HCT116 (cell line): Measurements from ENCODE around the gene AQP6. TPM values are rescaled to one million over a fixed set of nuclear protein-coding genes. Genes with fewer than 3 reads are reported as not detected.

Experiments
- ATAC-seq: fragments of 200-7000 bp; cut with Tn5 transposase; 2 replicates; pipeline ENCODE4 v1.9.1; 2020; ENCODE audit warnings: mild to moderate bottlenecking, moderate library complexity
- BruUV-seq: library from RNA; stranded (reverse); fragments of 400-500 nt; replicated peaks from 2 replicates; lab custom pipeline; 2021; lab: Mats Ljungman, UMichigan
- CTCF ChIA-PET: fragments of 300-600 bp; sonication (Branson Sonifier 250); formaldehyde crosslinking; loops from one replicate; lab custom pipeline; 2021; ENCODE audit warnings: antibody characterized with exemption; lab: Charles Lee
- POLR2A ChIA-PET: fragments of 300-600, 350-600 bp; sonication (Branson Sonifier 250); formaldehyde crosslinking; loops from one replicate; lab custom pipeline; 2021; ENCODE audit warnings: antibody characterized with exemption; lab: Charles Lee
- RAD21 ChIA-PET, 2 experiments: fragments of 300-600 bp; sonication (Branson Sonifier 250); formaldehyde crosslinking; loops; one replicate each; lab custom pipeline; 2023; ENCODE audit warnings: low total read pairs in 2 of 2; ENCODE audit not compliant: uncharacterized antibody in 2 of 2, unreplicated experiment in 2 of 2, low non-redundant PET in 1 of 2; lab: Charles Lee
- DNase-seq: peaks from one replicate; pipeline ENCODE4 v3.0.0-alpha.2; 2010; ENCODE audit warnings: low read depth, low spot score
- H2AFZ ChIP-seq: fragments of 200-600 bp; shearing (Covaris generic), sonication (generic); 2 replicates; pipeline ENCODE4 v1.6.1; 2017; ENCODE audit warnings: low read depth, mixed run types, mixed read lengths, antibody characterized with exemption, low read length; ENCODE audit not compliant: poor library complexity, severe bottlenecking
- H3K27ac ChIP-seq: 2 replicates; pipeline ENCODE4 v1.5.1; 2012; ENCODE audit warnings: low read depth, low read length
- H3K27me3 ChIP-seq: fragments of 200-600 bp; sonication (generic); 2 replicates; pipeline ENCODE4 v1.6.1; 2016; ENCODE audit warnings: mixed run types, low read length, mixed read lengths; ENCODE audit not compliant: insufficient read depth
- H3K36me3 ChIP-seq, 2 experiments: fragments of 200-500 bp in 1 of 2; fragments of 200-600 bp in 1 of 2; sonication (Bioruptor generic) in 1 of 2; sonication (generic) in 1 of 2; 2 replicates each; pipeline versions ENCODE4 v1.5.1 to v1.6.1; 2014 to 2016; ENCODE audit warnings: low read length in 2 of 2, inconsistent platforms in 1 of 2, mixed read lengths in 1 of 2, mixed run types in 1 of 2; ENCODE audit not compliant: insufficient read depth in 2 of 2, control insufficient read depth in 1 of 2
- H3K4me1 ChIP-seq, 2 experiments: fragments of 200-600 bp in 1 of 2; sonication (generic) in 1 of 2; 2 replicates each; pipeline versions ENCODE4 v1.5.1 to v1.6.1; 2012 to 2017; ENCODE audit warnings: low read length in 2 of 2, inconsistent platforms in 1 of 2, mild to moderate bottlenecking in 1 of 2, mixed read lengths in 1 of 2, mixed run types in 1 of 2, moderate library complexity in 1 of 2; ENCODE audit not compliant: insufficient read depth in 2 of 2, control insufficient read depth in 1 of 2
- H3K4me2 ChIP-seq: fragments of 200-600 bp; sonication (generic); 2 replicates; pipeline ENCODE4 v1.6.1; 2017; ENCODE audit warnings: mixed run types, low read length, mixed read lengths
- H3K4me3 ChIP-seq, 2 experiments: fragments of 200-600 bp in 1 of 2; sonication (generic) in 1 of 2; replicated peaks in 1 of 2; 2 replicates each; pipeline ENCODE4 v1.5.1; 2011 to 2016; ENCODE audit warnings: low read length in 2 of 2, control low read depth in 1 of 2, low read depth in 1 of 2, mild to moderate bottlenecking in 1 of 2, mixed read lengths in 1 of 2, mixed run types in 1 of 2
- H3K79me2 ChIP-seq: fragments of 200-600 bp; sonication (generic); 2 replicates; pipeline ENCODE4 v1.6.1; 2017; ENCODE audit warnings: mild to moderate bottlenecking, mixed run types, low read length, moderate library complexity, mixed read lengths; ENCODE audit not compliant: insufficient read depth
- H3K9ac ChIP-seq: fragments of 200-600 bp; sonication (generic); 2 replicates; pipeline ENCODE4 v1.6.1; 2016; ENCODE audit warnings: low read length, mixed read lengths
- H3K9me2 ChIP-seq: fragments of 200-600 bp; sonication (generic), shearing (Covaris generic); 2 replicates; pipeline ENCODE4 v1.6.1; 2017; ENCODE audit warnings: mixed run types, mild to moderate bottlenecking, moderate library complexity; ENCODE audit not compliant: insufficient read depth
- H3K9me3 ChIP-seq, 2 experiments: fragments of 200-500 bp in 1 of 2; fragments of 200-600 bp in 1 of 2; sonication (Bioruptor generic) in 1 of 2; sonication (generic) in 1 of 2; 2 replicates each; pipeline ENCODE4 v1.6.1; 2014 to 2017; ENCODE audit warnings: low read length in 2 of 2, mixed read lengths in 2 of 2, inconsistent platforms in 1 of 2, low read depth in 1 of 2, mild to moderate bottlenecking in 1 of 2, mixed run types in 1 of 2, moderate library complexity in 1 of 2; ENCODE audit not compliant: control insufficient read depth in 1 of 2, insufficient read depth in 1 of 2
- H4K20me1 ChIP-seq: fragments of 200-600 bp; sonication (generic), shearing (Covaris generic); 2 replicates; pipeline ENCODE4 v1.6.1; 2017; ENCODE audit warnings: mixed run types, mild to moderate bottlenecking, moderate library complexity; ENCODE audit not compliant: insufficient read depth
- CEBPB ChIP-seq: IDR thresholded peaks from 2 replicates; pipeline ENCODE4 v1.6.1; 2012; ENCODE audit warnings: low read depth
- FOSL1 ChIP-seq: IDR thresholded peaks from 2 replicates; pipeline ENCODE4 v1.6.1; 2012; ENCODE audit warnings: low read depth
- POLR2A ChIP-seq: IDR thresholded peaks from 2 replicates; pipeline ENCODE4 v1.7.0; 2011; ENCODE audit warnings: borderline replicate concordance; ENCODE audit not compliant: insufficient read depth, insufficient read length; ENCODE audit errors: extremely low read depth
- POLR2AphosphoS5 ChIP-seq: IDR thresholded peaks from 2 replicates; pipeline ENCODE4 v1.6.1; 2011; ENCODE audit warnings: mild to moderate bottlenecking, low read depth, low read length, moderate library complexity
- SIN3A ChIP-seq: IDR thresholded peaks from 2 replicates; pipeline ENCODE4 v1.6.1; 2012; ENCODE audit warnings: low read depth
- TCF7L2 ChIP-seq: IDR thresholded peaks from 2 replicates; pipeline ENCODE4 v1.7.0; 2011; ENCODE audit warnings: borderline replicate concordance, inconsistent platforms; ENCODE audit not compliant: insufficient read depth, insufficient read length; ENCODE audit errors: extremely low read depth
- ZFX ChIP-seq: fragments of 450-650 bp; IDR thresholded peaks from 2 replicates; pipeline ENCODE4 v1.6.1; 2017
- ZNF274 ChIP-seq: fragments of 200-500 bp; sonication (Bioruptor generic); IDR thresholded peaks from 2 replicates; pipeline ENCODE4 v1.6.1; 2014; ENCODE audit warnings: mild to moderate bottlenecking, low read depth, low read length, inconsistent platforms
- intact Hi-C: fragments of 100-400 bp; cut with micrococcal nuclease; formaldehyde crosslinking; loops from 2 replicates; pipeline ENCODE4 v1.10.0; 2022
- total RNA-seq: library from RNA; stranded (reverse); gene quantifications from one replicate; pipeline ENCODE4 v1.2.1, GENCODE V29; 2021; ENCODE audit not compliant: unreplicated experiment
- TF ChIP-seq, protein P1 (sequence below): IDR thresholded peaks from 2 replicates; pipeline ENCODE4 v1.6.1; 2012; ENCODE audit warnings: low read depth
- TF ChIP-seq, protein P2 (sequence below): IDR thresholded peaks from 2 replicates; pipeline ENCODE4 v1.6.1; 2012
- TF ChIP-seq, protein P3 (sequence below): IDR thresholded peaks from 2 replicates; pipeline ENCODE4 v1.6.1; 2011; ENCODE audit warnings: mild to moderate bottlenecking, low read length, moderate library complexity; ENCODE audit not compliant: insufficient replicate concordance; ENCODE audit errors: extremely low read depth
- TF ChIP-seq, protein P4 (sequence below): IDR thresholded peaks from 2 replicates; pipeline ENCODE4 v1.6.1; 2012

AQP6 gene
- total RNA-seq, 1 experiment from 2014 or later = not detected

DNA sequence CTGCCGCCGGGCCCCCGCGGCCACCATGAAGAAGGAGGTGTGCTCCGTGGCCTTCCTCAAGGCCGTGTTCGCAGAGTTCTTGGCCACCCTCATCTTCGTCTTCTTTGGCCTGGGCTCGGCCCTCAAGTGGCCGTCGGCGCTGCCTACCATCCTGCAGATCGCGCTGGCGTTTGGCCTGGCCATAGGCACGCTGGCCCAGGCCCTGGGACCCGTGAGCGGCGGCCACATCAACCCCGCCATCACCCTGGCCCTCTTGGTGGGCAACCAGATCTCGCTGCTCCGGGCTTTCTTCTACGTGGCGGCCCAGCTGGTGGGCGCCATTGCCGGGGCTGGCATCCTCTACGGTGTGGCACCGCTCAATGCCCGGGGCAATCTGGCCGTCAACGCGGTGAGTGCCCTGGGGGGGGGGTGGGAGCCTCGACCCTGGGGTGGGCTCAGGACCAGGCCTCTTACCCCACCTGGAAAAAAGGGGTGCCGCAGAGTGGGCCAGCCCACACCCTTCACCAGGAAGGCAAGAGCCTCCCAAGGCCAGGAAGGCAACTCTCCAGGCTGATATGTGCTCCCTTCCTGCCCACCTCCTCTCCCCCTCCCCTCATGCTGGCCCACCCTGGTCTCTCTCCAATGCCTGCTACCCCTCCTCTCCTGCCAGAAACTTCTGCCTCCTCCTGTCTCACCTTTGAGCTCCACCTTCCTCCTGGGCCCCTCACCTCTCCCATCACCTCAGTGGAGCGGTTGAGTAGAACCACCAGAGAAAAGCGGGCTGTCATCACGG, 10.6 kb upstream of the AQP6 start:
- DNase-seq (no peak), ATAC-seq (no peak)
- Histone ChIP-seq H4K20me1 (no peaks in the 10 kb centered on the region), H3K4me2 (peak overlapping the region; percentile 53), H3K27me3 (no peaks in the 10 kb centered on the region), H3K36me3 (no peaks in the 10 kb centered on the region), H3K27ac (no peak overlapping the region), H3K9ac (no peak overlapping the region), H3K4me1 (peaks cover 30 to 44% of the 10 kb centered on the region in 2 experiments), H3K9me3 (no peaks in the 10 kb centered on the region), H2AFZ (no peak overlapping the region), H3K9me2 (no peaks in the 10 kb centered on the region), H3K4me3 (peak overlapping the region in 1 of 2 experiments; percentile 3; a peak in 1 of 4 replicates), H3K79me2 (no peaks in the 10 kb centered on the region)
- ChIA-PET POLR2A (no interaction called here), RAD21 (no interaction called here), CTCF (interaction anchor here (0.9 to 2.3 kb wide), 2 partner anchors 16 to 108 kb away, joined by 4 to 13 read pairs; no protein-coding TSS in a partner anchor)
- intact Hi-C loops = loop anchor here (10.0 kb wide), 1 partner anchor 187 kb away; no protein-coding TSS in a partner anchor
- no peak for TF ChIP-seq ZFX
- TF ChIP-seq, protein P1, sequence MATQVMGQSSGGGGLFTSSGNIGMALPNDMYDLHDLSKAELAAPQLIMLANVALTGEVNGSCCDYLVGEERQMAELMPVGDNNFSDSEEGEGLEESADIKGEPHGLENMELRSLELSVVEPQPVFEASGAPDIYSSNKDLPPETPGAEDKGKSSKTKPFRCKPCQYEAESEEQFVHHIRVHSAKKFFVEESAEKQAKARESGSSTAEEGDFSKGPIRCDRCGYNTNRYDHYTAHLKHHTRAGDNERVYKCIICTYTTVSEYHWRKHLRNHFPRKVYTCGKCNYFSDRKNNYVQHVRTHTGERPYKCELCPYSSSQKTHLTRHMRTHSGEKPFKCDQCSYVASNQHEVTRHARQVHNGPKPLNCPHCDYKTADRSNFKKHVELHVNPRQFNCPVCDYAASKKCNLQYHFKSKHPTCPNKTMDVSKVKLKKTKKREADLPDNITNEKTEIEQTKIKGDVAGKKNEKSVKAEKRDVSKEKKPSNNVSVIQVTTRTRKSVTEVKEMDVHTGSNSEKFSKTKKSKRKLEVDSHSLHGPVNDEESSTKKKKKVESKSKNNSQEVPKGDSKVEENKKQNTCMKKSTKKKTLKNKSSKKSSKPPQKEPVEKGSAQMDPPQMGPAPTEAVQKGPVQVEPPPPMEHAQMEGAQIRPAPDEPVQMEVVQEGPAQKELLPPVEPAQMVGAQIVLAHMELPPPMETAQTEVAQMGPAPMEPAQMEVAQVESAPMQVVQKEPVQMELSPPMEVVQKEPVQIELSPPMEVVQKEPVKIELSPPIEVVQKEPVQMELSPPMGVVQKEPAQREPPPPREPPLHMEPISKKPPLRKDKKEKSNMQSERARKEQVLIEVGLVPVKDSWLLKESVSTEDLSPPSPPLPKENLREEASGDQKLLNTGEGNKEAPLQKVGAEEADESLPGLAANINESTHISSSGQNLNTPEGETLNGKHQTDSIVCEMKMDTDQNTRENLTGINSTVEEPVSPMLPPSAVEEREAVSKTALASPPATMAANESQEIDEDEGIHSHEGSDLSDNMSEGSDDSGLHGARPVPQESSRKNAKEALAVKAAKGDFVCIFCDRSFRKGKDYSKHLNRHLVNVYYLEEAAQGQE = no peak
- TF ChIP-seq POLR2AphosphoS5 = no peak
- no peak for TF ChIP-seq FOSL1
- no peak for TF ChIP-seq POLR2A
- TF ChIP-seq, protein P2, sequence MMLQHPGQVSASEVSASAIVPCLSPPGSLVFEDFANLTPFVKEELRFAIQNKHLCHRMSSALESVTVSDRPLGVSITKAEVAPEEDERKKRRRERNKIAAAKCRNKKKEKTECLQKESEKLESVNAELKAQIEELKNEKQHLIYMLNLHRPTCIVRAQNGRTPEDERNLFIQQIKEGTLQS = no peak
- TF ChIP-seq, protein P3, sequence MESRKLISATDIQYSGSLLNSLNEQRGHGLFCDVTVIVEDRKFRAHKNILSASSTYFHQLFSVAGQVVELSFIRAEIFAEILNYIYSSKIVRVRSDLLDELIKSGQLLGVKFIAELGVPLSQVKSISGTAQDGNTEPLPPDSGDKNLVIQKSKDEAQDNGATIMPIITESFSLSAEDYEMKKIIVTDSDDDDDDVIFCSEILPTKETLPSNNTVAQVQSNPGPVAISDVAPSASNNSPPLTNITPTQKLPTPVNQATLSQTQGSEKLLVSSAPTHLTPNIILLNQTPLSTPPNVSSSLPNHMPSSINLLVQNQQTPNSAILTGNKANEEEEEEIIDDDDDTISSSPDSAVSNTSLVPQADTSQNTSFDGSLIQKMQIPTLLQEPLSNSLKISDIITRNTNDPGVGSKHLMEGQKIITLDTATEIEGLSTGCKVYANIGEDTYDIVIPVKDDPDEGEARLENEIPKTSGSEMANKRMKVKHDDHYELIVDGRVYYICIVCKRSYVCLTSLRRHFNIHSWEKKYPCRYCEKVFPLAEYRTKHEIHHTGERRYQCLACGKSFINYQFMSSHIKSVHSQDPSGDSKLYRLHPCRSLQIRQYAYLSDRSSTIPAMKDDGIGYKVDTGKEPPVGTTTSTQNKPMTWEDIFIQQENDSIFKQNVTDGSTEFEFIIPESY = no peak
- no peak for TF ChIP-seq CEBPB
- no peak for TF ChIP-seq TCF7L2
- TF ChIP-seq, protein P4, sequence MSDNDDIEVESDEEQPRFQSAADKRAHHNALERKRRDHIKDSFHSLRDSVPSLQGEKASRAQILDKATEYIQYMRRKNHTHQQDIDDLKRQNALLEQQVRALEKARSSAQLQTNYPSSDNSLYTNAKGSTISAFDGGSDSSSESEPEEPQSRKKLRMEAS = no peak
- TF ChIP-seq ZNF274 = no peak
- no peak for TF ChIP-seq SIN3A
- no TSS peak for BruUV-seq
